Measurements from ENCODE around the gene DNAJB8. TPM values are rescaled to one million over a fixed set of nuclear protein-coding genes. Genes with fewer than 3 reads are reported as not detected.

The DNAJB8 gene
- total RNA-seq, 1 donor, result not detected

- H3K27ac ChIP-seq (ENCODE audit: low read depth, low read length), result no peak overlapping the region
- no peak overlapping the region for H3K4me3 ChIP-seq (ENCODE audit: insufficient read depth, low read length)
- TF ChIP-seq CTCF (IDR thresholded peaks at IDR 0.05; ENCODE audit: extremely low read depth, low read depth, low read length), result no peak
- peak; percentile 93 for DNase-seq (ENCODE audit: insufficient read length, low spot score, missing footprints)
- no peaks in the 10 kb centered on the region for H3K36me3 ChIP-seq (ENCODE audit: insufficient read depth, low read length)
- no peaks in the 10 kb centered on the region for H3K9me3 ChIP-seq (ENCODE audit: low read depth, low read length)
- peaks cover 69% of the 10 kb centered on the region for H3K27me3 ChIP-seq (ENCODE audit: insufficient read depth, low read length)
- no peak overlapping the region for H3K4me2 ChIP-seq (ENCODE audit: insufficient read depth, low read length)
- H4K20me1 ChIP-seq (ENCODE audit: insufficient read depth, low read length), result peaks cover 23% of the 10 kb centered on the region
- no peak overlapping the region for H2AFZ ChIP-seq (ENCODE audit: low read length)
- peaks cover 5% of the 10 kb centered on the region for H3K4me1 ChIP-seq (ENCODE audit: insufficient read depth, low read length)
- H3K79me2 ChIP-seq (ENCODE audit: insufficient read depth, low read length), result no peaks in the 10 kb centered on the region
Observed at GRCh38 chr3:128491691-128491940, 24.9 kb upstream of the DNAJB8 start.

GRCh38 chr3:128490915-128491690 lies 24.4 kb upstream of the DNAJB8 start:
- Histone ChIP-seq H3K79me2 (ENCODE audit: insufficient read depth, low read length) (no peaks in the 10 kb centered on the region), H4K20me1 (ENCODE audit: insufficient read depth, low read length) (peaks cover 23% of the 10 kb centered on the region), H3K36me3 (ENCODE audit: insufficient read depth, low read length) (no peaks in the 10 kb centered on the region), H3K9me3 (ENCODE audit: low read depth, low read length) (no peaks in the 10 kb centered on the region), H3K27ac (ENCODE audit: low read depth, low read length) (no peak overlapping the region), H3K4me1 (ENCODE audit: insufficient read depth, low read length) (peaks cover 10% of the 10 kb centered on the region), H2AFZ (ENCODE audit: low read length) (no peak overlapping the region), H3K4me3 (ENCODE audit: insufficient read depth, low read length) (no peak overlapping the region), H3K27me3 (ENCODE audit: insufficient read depth, low read length) (peaks cover 69% of the 10 kb centered on the region), H3K4me2 (ENCODE audit: insufficient read depth, low read length) (no peak overlapping the region)
- peak; percentile 94 for DNase-seq (ENCODE audit: insufficient read length, low spot score, missing footprints)
- TF ChIP-seq CTCF (IDR thresholded peaks at IDR 0.05; ENCODE audit: extremely low read depth, low read depth, low read length), result no peak

GRCh38 chr3:128490650-128490914 lies 23.9 kb upstream of the DNAJB8 start:
- DNase-seq (ENCODE audit: insufficient read length, low spot score, missing footprints), result no peak
- peaks cover 67% of the 10 kb centered on the region for H3K27me3 ChIP-seq (ENCODE audit: insufficient read depth, low read length)
- no peak overlapping the region for H2AFZ ChIP-seq (ENCODE audit: low read length)
- H3K4me1 ChIP-seq (ENCODE audit: insufficient read depth, low read length), result peaks cover 10% of the 10 kb centered on the region
- H3K79me2 ChIP-seq (ENCODE audit: insufficient read depth, low read length), result no peaks in the 10 kb centered on the region
- TF ChIP-seq CTCF (IDR thresholded peaks at IDR 0.05; ENCODE audit: extremely low read depth, low read depth, low read length), result no peak
- no peak overlapping the region for H3K4me3 ChIP-seq (ENCODE audit: insufficient read depth, low read length)
- no peaks in the 10 kb centered on the region for H3K36me3 ChIP-seq (ENCODE audit: insufficient read depth, low read length)
- no peak overlapping the region for H3K27ac ChIP-seq (ENCODE audit: low read depth, low read length)
- H3K9me3 ChIP-seq (ENCODE audit: low read depth, low read length), result no peaks in the 10 kb centered on the region
- H4K20me1 ChIP-seq (ENCODE audit: insufficient read depth, low read length), result peaks cover 23% of the 10 kb centered on the region
- no peak overlapping the region for H3K4me2 ChIP-seq (ENCODE audit: insufficient read depth, low read length)

GRCh38 chr3:128489927-128490649 lies 23.4 kb upstream of the DNAJB8 start:
- no peak for TF ChIP-seq CTCF (IDR thresholded peaks at IDR 0.05; ENCODE audit: extremely low read depth, low read depth, low read length)
- Histone ChIP-seq H3K36me3 (ENCODE audit: insufficient read depth, low read length) (no peaks in the 10 kb centered on the region), H3K79me2 (ENCODE audit: insufficient read depth, low read length) (no peaks in the 10 kb centered on the region), H3K27me3 (ENCODE audit: insufficient read depth, low read length) (peaks cover 67% of the 10 kb centered on the region), H2AFZ (ENCODE audit: low read length) (peak overlapping the region; percentile 65), H4K20me1 (ENCODE audit: insufficient read depth, low read length) (peaks cover 23% of the 10 kb centered on the region), H3K4me2 (ENCODE audit: insufficient read depth, low read length) (peak overlapping the region; percentile 94), H3K4me1 (ENCODE audit: insufficient read depth, low read length) (peaks cover 10% of the 10 kb centered on the region), H3K27ac (ENCODE audit: low read depth, low read length) (no peak overlapping the region), H3K4me3 (ENCODE audit: insufficient read depth, low read length) (peak overlapping the region; percentile 80), H3K9me3 (ENCODE audit: low read depth, low read length) (no peaks in the 10 kb centered on the region)
- DNase-seq (ENCODE audit: insufficient read length, low spot score, missing footprints), result peak; percentile 91
